ENCODE results near the gene ITIH4.

GRCh38 chr3:52774066-52774713 lies 56.3 kb downstream of the ITIH4 start:
- no peak for TF ChIP-seq NR1H2 (CRISPR knock-in tag; IDR thresholded peaks at IDR 0.05)
- no peak for TF ChIP-seq CTCF (IDR thresholded peaks at IDR 0.05 in 2 of 3, conservative IDR thresholded peaks at IDR 0.05 in 1 of 3; ENCODE audit: insufficient read depth in 2 of 3, low read depth in 1 of 3, low read length in 3 of 3)
- TF ChIP-seq PTTG1 (tag; IDR thresholded peaks at IDR 0.05; ENCODE audit: low read depth): no peak
- TF ChIP-seq EHMT2 (IDR thresholded peaks at IDR 0.05): no peak
- TF ChIP-seq SMARCE1 (IDR thresholded peaks at IDR 0.05): no peak
- TF ChIP-seq BRF2 (IDR thresholded peaks at IDR 0.05; ENCODE audit: borderline replicate concordance, insufficient read depth, insufficient read length): no peak
- TF ChIP-seq POLR2A (conservative IDR thresholded peaks at IDR 0.05): no peak
- TF ChIP-seq ZNF316 (IDR thresholded peaks at IDR 0.05): no peak
- TF ChIP-seq ZEB2 (IDR thresholded peaks at IDR 0.05): no peak
- TF ChIP-seq ZFP91 (CRISPR knock-in tag; IDR thresholded peaks at IDR 0.05): no peak
- no peak for TF ChIP-seq MAX (CRISPR knock-in tag; IDR thresholded peaks at IDR 0.05)

Data from K562 (cell line).